GM23248 (cell line): ENCODE data around the gene WWC1.

ENCODE experiments used
- EZH2 ChIP-seq: fragments of 200-600 bp; sonication (generic); IDR thresholded peaks from 2 replicates; pipeline ENCODE4 v1.6.1; 2018; ENCODE audit warnings: antibody characterized with exemption, mild to moderate bottlenecking; ENCODE audit not compliant: insufficient read depth, poor library complexity, severe bottlenecking
- EZH2phosphoT487 ChIP-seq: fragments of 200-600 bp; sonication (generic); IDR thresholded peaks from 2 replicates; pipeline ENCODE4 v1.6.1; 2018; ENCODE audit warnings: antibody characterized with exemption, moderate library complexity, mild to moderate bottlenecking, low read depth; ENCODE audit not compliant: insufficient read depth

- TF ChIP-seq EZH2 (no peak), EZH2phosphoT487 (no peak)
Observed at GRCh38 chr5:168304349-168304748, 12.9 kb downstream of the WWC1 start.
